HG03354 (cell line): Measurements from ENCODE around the gene HOXA10.

Experiments
- ATAC-seq: cut with Tn5 transposase; IDR thresholded peaks from one replicate; pipeline ENCODE4 v1.9.1; 2021; ENCODE audit warnings: mild to moderate bottlenecking; ENCODE audit not compliant: unreplicated experiment, poor library complexity, severe bottlenecking

The HOXA10 gene

DNA sequence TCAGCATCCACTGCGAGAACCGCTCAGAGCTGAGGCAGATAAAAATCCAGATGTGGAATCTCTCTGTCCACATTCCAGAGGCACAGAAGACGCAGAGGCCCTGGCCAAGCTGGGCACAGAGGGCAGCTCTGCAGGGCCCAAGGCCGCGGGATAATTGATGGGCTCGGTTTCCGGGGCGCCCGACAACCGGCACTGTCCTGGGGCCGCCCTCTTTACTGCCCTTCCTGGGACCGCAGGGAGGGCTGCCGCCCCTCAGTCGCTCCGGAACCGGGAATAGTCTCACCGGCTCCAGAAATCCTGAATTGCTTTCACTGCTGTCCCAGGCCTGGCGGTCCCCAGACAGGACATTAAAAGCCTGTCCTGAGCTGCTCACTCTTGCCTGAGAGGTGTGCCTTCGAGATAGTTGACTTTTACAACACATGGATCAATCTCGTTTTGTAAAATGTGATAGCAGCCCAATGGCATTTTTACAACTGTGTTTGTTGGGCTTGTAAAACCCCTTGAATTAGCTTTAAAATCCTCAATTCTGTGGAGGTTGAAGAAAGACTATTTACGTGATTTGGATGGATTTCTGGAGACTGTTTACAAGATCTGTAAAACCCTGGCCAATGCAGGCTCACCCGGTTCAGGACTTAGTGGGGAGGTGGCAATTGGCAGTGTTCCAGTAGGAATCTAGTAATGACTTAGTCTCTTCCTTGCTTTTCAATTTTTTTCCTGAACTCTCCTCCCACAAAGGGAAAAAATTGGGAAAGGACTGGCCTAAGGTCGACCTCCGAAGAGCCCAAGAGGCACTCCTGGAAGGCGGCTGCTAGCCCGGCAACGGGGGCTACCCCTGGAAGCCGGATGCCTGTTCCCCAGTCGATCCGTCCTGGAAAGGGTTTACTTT is 25.1 kb downstream of the HOXA10 start:
- ATAC-seq, result no peak

GRCh38 chr7:27148031-27148755 is 25.9 kb downstream of the HOXA10 start:
- ATAC-seq, result no peak

- ATAC-seq, result no peak
These were observed 26.7 kb downstream of the HOXA10 start, which contains the start of gene HOXA6 for GRCh38 chr7:27147199-27148030. TSS of gene HOXA6 (minus strand) at chr7:27147774. CDS start at chr7:27147749, 25 bp downstream.

GRCh38 chr7:27146491-27147198 is 27.5 kb downstream of the HOXA10 start:
- ATAC-seq, result no peak

- ATAC-seq, result no peak
These were observed 28.2 kb downstream of the HOXA10 start for GRCh38 chr7:27145914-27146412.

GRCh38 chr7:27145165-27145913 is 28.8 kb downstream of the HOXA10 start:
- ATAC-seq, result no peak

- ATAC-seq, result no peak
These were observed 29.3 kb downstream of the HOXA10 start for GRCh38 chr7:27144781-27145164.

DNA sequence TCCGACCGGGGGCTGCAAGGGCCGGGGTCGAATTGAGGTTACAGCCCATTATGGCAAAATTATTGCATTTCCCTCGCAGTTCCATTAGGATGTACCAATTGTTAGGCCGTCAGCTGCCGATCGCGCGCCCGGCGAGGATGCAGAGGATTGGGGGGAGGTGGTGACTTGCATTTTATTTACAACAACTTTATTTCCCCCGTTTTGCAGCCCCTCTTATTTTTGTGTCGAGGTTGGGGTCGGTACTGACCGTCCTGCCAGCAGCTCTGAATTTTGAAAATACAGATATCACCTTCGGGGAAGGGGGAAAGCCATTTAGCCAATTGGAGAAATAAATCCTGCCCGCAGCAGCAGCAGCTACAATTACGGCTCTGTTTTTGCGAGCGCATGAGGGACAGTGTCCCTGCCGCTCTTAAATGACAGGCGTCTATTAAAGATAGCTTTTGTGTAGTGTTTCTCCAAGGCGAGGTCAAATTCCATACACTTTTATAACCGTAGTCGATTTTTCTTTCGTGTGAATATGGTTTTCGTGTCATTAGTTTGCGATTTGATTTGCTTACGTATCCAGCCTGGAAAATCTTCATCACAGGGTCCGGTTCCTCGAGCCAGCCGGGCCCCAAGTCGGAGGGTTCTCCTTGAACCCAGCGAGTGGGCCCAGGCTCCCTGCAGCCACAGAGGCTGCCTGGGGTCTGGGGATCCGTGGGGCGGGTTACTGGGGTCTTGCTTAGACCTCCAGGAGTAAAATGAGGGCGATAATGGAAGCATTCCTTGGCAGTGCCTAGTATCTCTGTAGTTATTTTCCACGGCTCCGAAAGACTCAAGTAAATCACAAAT is 30.0 kb downstream of the HOXA10 start:
- ATAC-seq, result no peak

GRCh38 chr7:27143023-27143949 is 30.8 kb downstream of the HOXA10 start, which contains the start of gene HOXA5:
TSS of gene HOXA5 (minus strand) at chr7:27143681. CDS start at chr7:27143607, 74 bp downstream.
- ATAC-seq, result no peak

GRCh38 chr7:27142580-27143022 is 31.5 kb downstream of the HOXA10 start:
- no peak for ATAC-seq

- no peak for ATAC-seq
These were observed 32.1 kb downstream of the HOXA10 start for GRCh38 chr7:27141923-27142579.

DNA sequence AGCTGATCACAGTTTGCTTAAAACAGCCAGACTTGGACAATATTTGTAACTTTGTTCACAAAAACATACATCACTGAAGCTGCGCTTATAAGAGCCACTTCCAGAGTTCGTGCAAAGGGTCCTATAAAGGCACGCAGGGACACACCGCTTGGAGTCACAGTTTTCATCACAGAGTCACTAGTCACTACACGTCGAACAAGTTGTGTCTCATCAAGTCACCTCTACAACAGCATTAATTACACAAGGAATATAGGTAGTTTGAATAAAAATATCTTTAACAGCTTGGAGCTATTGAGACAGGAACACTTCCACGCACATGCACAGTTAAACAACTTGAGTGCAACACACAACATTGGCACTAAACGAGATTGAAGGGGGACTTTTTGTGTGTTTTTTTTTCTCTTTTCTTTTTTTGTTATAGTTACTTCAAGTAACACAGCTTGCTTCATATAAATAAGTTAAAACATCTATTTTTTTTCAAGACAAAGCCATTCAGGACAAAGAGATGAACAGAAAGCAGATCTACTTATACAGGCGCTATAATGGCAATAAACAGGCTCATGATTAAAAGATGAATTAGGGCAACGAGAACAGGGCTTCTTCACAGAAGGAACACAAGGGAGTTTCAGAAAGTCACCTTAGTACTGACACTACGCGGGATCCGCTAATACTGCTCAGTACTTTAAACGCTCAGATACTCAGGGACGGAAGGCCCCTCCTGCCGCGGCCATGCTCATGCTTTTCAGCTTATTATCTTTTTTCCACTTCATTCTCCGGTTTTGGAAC is 32.8 kb downstream of the HOXA10 start:
- ATAC-seq, result no peak

GRCh38 chr7:27140126-27140857 is 33.8 kb downstream of the HOXA10 start:
- no peak for ATAC-seq

DNA sequence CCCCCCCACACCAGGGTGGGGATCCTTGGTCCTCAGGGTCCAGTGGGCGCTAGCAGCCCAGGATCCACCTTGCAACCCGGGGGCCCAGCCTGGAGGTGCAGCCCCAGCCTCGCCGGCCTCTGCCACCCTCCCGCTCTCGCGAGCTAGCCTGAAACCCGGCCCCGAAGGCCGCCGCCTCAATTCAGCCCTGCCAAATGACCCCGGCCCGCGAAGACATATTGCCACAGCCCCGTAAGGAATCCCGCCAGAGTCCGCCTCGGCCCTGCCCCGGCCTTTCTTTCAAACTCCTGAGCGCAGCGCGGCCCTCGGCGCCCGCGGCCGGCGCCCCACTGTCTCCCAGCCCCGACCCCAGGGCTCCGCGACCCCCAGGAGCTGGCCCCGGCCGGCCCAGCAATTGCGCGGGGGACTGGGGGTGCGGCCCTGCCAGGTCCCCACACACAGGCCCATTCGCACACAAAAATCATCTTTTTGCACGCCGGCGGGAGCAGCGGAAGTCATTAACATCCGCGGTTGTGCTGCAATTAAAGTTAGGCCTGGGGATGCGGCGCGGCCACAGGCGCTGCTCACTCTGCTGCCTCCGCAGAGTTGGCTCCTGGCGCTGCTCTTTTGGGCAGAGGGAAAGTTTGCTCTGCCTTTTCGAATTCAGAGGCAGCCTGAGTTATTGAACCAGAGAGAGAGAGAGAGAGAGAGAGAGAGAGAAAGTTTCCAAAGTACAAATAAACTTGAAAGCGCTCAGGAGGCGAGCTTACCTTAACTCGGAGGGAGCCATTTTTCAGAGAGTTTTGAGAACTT is 34.6 kb downstream of the HOXA10 start:
- no peak for ATAC-seq
